Lower leg skin (tissue), 4 donors: ENCODE measurements around the gene TBX1. TPM values are rescaled to one million over a fixed set of nuclear protein-coding genes. Genes with fewer than 3 reads are reported as not detected.

Source experiments
- DNase-seq, 2 donors: peaks; one replicate each; pipeline ENCODE4 v3.0.0-alpha.2; 2019; ENCODE audit warnings: low spot score in 2 of 2
- H3K4me3 ChIP-seq: fragments of 200-600 bp; sonication (generic); 2 replicates; pipeline ENCODE4 v1.5.1; 2017; ENCODE audit warnings: mild to moderate bottlenecking, low read depth; ENCODE audit not compliant: poor library complexity, severe bottlenecking
- CTCF ChIP-seq, 3 donors: fragments of 450-650 bp; IDR thresholded peaks; one replicate each; pipeline ENCODE4 v1.5.1; 2016; ENCODE audit warnings: antibody characterized with exemption in 3 of 3, mild to moderate bottlenecking in 3 of 3, moderate library complexity in 2 of 3
- POLR2A ChIP-seq, 2 donors: fragments of 450-650 bp; IDR thresholded peaks; one replicate each; pipeline ENCODE4 v1.6.1; 2016 to 2017; ENCODE audit warnings: antibody characterized with exemption in 2 of 2, mild to moderate bottlenecking in 1 of 2, moderate library complexity in 1 of 2
- WGBS, 2 donors: methylation state at CpG; one replicate each; pipeline ENCODE4 v1.1.5; 2018; 5-methylcytosine and 5-hydroxymethylcytosine counted together
- intact Hi-C: fragments of 100-400 bp; cut with DNase I; formaldehyde crosslinking; loops from one replicate; pipeline ENCODE4 v1.15.0; 2023; ENCODE audit warnings: low total_unique reads
- total RNA-seq, 4 donors: library from RNA; depleted of rRNA; stranded (reverse); fragments of >200 nt; gene quantifications; one replicate each; pipeline ENCODE4 v1.1.0, GENCODE V29; 2016

Gene TBX1
- total RNA-seq, 4 donors from 2014 or later, result 1.5 to 14.1 (median 4.9) TPM

- intact Hi-C loops, result no loop called here
- TF ChIP-seq POLR2A (IDR thresholded peaks at IDR 0.05), result no peak
- TF ChIP-seq CTCF (IDR thresholded peaks at IDR 0.05), result no peak
- DNase-seq, result no peak
- no peak overlapping the region for H3K4me3 ChIP-seq
- WGBS, 2 donors, result 90 to 92% methylated on average over 44 of the region's 44 CpGs
These were observed 39.0 kb upstream of the TBX1 start for GRCh38 chr22:19721330-19722177.

GRCh38 chr22:19722178-19722981, 38.2 kb upstream of the TBX1 start:
- H3K4me3 ChIP-seq, result no peak overlapping the region
- intact Hi-C loops, result no loop called here
- DNase-seq, result no peak
- WGBS, 2 donors, result 74 to 90% methylated on average over 35 to 57 of the region's 60 CpGs
- TF ChIP-seq POLR2A (IDR thresholded peaks at IDR 0.05) (no peak), CTCF (IDR thresholded peaks at IDR 0.05) (no peak)

- DNase-seq, result no peak
- TF ChIP-seq CTCF (IDR thresholded peaks at IDR 0.05), result no peak
- no peak for TF ChIP-seq POLR2A (IDR thresholded peaks at IDR 0.05)
- WGBS, 2 donors, result 53 to 77% methylated on average over 15 of the region's 15 CpGs
- intact Hi-C loops, result no loop called here
- H3K4me3 ChIP-seq, result no peak overlapping the region
These were observed 37.7 kb upstream of the TBX1 start for GRCh38 chr22:19722982-19723231.

GRCh38 chr22:19723232-19723982, 37.2 kb upstream of the TBX1 start, which contains the start of gene GP1BB:
GP1BB (plus strand) TSS chr22:19723539; CDS start chr22:19723570, 31 bp downstream.
- H3K4me3 ChIP-seq, result no peak within 1 kb of the TSS
- intact Hi-C loops, result no loop called here
- 58 to 59% methylated on average over 38 to 39 of the region's 80 CpGs for WGBS, 2 donors
- no peak for DNase-seq
- TF ChIP-seq CTCF (IDR thresholded peaks at IDR 0.05) (no peak), POLR2A (IDR thresholded peaks at IDR 0.05) (no peak)

- TF ChIP-seq CTCF (IDR thresholded peaks at IDR 0.05) (no peak), POLR2A (IDR thresholded peaks at IDR 0.05) (no peak)
- no peak overlapping the region for H3K4me3 ChIP-seq
- intact Hi-C loops, result no loop called here
- DNase-seq, result no peak
- 36 to 46% methylated on average over 13 to 56 of the region's 89 CpGs for WGBS, 2 donors
These were observed 36.4 kb upstream of the TBX1 start for GRCh38 chr22:19723983-19724827.
